Hypothalamus (tissue), 51 donors: Measurements from ENCODE around the gene SYNM.
A peak's percentile ranks its signal among the peaks of the same experiment; 100 is the strongest.
"Not testable (repeated sequence)": the region's sequence is repeated elsewhere in the genome, so short reads cannot be mapped to it uniquely, and the experiment has no call there.

Experiments used
- DNase-seq, 51 donors: peaks; one replicate each; lab custom pipeline; 2025; lab: John Stamatoyannopoulos, UW

The SYNM gene, protein sequence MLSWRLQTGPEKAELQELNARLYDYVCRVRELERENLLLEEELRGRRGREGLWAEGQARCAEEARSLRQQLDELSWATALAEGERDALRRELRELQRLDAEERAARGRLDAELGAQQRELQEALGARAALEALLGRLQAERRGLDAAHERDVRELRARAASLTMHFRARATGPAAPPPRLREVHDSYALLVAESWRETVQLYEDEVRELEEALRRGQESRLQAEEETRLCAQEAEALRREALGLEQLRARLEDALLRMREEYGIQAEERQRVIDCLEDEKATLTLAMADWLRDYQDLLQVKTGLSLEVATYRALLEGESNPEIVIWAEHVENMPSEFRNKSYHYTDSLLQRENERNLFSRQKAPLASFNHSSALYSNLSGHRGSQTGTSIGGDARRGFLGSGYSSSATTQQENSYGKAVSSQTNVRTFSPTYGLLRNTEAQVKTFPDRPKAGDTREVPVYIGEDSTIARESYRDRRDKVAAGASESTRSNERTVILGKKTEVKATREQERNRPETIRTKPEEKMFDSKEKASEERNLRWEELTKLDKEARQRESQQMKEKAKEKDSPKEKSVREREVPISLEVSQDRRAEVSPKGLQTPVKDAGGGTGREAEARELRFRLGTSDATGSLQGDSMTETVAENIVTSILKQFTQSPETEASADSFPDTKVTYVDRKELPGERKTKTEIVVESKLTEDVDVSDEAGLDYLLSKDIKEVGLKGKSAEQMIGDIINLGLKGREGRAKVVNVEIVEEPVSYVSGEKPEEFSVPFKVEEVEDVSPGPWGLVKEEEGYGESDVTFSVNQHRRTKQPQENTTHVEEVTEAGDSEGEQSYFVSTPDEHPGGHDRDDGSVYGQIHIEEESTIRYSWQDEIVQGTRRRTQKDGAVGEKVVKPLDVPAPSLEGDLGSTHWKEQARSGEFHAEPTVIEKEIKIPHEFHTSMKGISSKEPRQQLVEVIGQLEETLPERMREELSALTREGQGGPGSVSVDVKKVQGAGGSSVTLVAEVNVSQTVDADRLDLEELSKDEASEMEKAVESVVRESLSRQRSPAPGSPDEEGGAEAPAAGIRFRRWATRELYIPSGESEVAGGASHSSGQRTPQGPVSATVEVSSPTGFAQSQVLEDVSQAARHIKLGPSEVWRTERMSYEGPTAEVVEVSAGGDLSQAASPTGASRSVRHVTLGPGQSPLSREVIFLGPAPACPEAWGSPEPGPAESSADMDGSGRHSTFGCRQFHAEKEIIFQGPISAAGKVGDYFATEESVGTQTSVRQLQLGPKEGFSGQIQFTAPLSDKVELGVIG (N-terminal part only)

GRCh38 chr15:99104788-99105513 lies at the start of gene SYNM:
TSS of gene SYNM (plus strand) at chr15:99105080. CDS start at chr15:99105200, 120 bp downstream.
- DNase-seq: peak in 47 of 51 donors; percentile 31 to 93 (median 74)

GRCh38 chr15:99055555-99056134 lies 49.2 kb upstream of the SYNM start:
- no peak for DNase-seq

GRCh38 chr15:99057020-99057419 lies 47.9 kb upstream of the SYNM start:
- no peak for DNase-seq

DNA sequence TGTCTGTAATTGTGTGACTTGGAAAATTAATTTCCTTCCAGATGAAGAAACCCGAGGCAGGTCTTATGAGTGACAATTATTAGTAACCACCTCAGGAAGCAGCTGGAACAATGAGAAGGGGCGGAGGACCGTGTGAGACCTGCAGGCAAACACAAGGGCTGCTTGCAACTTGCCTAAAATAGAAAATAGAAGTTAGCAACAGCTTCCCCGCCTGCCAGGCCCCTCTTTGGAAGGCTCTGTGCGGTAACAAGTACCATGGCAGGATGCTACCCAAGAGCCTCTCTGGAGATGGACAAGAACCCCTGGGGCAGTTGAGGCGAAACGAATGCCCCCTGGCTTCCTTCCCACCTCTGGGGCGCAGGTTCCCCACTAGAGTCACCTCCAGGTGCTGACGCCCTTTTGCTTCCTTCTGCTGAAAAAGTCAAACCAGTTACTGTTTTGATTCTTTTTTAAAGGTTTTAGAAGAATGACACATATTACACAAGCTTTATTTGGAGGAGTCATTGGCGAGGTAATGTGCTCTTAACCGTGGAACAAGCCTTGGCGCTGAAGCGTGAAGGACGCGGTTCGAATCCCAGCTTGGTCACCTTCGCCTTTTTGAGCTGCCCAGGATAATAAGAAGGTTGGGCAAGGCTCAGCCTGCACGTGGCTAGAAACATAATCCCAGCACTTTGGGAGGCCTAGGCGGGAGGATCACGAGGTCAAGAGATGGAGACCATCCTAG lies 47.0 kb upstream of the SYNM start:
- DNase-seq: no peak

- DNase-seq: no peak
These were observed 46.4 kb upstream of the SYNM start for GRCh38 chr15:99058421-99058870.

DNA sequence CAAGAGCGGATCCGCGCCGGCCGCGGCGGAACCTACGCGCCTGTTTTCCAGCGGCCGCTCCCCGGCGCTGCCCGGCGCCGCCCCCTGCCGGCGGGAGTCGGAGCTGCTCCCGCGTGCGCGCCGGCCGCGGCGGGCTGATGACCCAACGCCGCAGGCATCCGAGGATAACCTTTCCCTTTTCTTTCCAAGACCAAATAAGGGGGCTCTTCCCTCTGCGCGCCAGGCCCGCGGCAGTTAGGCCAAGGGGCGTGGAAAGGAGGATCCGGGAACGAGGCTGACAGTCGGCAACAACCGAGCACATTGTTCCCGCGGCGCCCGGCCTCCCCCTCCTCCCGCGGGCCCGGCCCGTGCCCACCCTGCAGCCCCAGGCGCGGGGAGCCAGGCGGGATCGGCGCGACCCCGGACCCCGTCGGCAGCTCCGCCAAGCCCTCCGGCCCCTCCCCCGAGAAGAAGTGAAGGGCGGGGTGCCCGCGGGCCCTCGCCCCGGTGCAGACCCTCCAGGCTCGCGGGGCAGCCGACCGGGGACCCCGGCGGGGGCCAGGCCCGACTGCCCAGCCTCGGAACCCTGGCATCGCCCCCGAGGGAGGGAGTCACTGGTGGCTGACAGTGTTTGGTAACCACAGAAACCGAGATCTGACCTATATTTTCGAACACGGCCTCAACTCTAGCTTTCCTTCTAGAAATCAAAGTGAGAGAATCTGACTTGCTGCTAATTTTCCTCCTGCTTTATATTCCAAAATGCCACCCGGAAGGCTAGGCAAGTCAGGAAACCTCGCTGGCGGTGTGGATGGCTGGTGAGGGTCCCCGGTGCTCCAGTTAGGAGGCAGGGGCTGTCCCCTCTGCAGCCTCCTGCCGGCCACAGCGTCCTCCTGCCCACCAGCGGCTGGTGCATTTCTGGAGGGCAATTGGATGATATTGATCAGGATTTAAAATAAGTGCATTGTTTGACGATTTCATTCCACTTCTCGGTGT lies 45.6 kb upstream of the SYNM start:
- DNase-seq: peak in 41 of 51 donors; percentile 14 to 83 (median 47)

GRCh38 chr15:99060186-99060585 lies 44.7 kb upstream of the SYNM start:
- not testable (repeated sequence) for DNase-seq

DNA sequence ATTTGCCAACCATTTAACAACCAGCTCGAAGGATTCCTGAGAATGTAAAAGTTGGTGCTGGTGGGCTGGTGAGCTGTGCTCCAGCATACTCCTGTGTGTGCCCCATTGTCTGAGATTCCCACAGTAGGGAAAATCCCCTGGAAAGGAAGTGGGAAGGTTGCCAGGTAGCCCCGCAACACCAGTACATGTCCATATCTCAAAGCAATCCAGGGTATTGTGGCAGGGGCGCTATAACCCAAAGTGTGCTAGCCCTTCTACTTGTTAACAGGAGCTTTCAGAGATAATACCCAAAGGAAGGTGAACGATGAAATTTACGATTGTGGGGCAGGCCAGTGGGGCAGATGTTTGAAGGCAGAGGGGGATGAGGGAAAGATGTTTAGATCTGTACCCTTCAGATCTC lies 42.7 kb upstream of the SYNM start:
- no peak for DNase-seq

GRCh38 chr15:99068186-99068585 lies 36.7 kb upstream of the SYNM start:
- DNase-seq: no peak

GRCh38 chr15:99070208-99070607 lies 34.7 kb upstream of the SYNM start:
- no peak for DNase-seq

GRCh38 chr15:99071091-99071680 lies 33.7 kb upstream of the SYNM start:
- no peak for DNase-seq

DNA sequence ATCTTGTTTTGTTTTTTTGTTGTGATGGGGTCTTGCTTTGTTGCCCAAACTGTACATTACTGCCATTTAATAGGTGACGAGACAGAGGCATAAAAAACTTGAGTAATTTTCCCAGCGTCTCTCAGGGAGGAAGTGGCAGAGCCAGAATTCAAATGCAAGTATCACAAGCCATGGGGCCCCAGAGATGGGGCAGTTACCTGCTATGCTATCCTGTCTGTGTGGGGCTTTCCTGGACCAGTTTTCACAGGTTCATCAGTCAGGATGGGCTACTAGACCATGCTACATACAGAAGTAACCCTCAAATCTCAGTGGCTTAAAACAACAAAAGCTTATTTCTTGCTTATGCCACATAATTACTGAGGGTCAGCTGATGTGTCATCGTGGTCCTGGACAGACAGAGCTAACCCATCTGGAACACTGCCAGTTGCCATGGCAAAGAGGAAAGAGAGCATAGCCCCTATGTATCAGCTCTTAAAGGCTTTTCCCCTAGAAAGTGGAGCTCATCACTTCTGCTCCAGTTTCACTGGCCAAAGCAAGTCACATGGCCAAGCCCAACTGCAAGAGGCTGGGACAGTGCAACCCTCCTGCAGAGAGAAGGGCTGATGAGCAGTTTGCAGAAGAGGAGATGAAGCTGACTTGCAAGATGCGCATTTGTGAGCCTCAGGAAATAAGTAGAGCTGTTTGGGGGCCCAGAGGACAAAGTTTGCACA lies 31.7 kb upstream of the SYNM start:
- no peak for DNase-seq

DNA sequence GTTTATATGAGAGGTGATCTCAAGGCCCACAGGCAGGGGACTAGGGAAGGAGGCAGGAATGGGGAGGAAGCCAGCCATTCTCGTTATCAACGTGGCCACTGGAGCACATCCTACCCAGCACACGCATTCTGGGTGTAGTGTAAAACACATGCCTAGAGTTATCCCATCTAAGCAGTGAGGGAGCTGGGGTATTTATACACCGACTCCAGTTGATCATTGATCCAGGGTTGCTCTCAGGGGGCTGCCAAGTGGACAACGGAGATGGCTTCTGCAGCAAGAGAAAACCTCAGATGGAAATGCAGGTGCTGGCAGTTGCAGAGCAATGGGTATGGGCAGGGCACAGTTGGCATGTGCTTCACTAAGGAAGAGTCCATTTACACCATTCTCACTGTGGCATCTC lies 30.4 kb upstream of the SYNM start:
- DNase-seq: no peak

GRCh38 chr15:99075059-99075652 lies 29.7 kb upstream of the SYNM start:
- not testable (repeated sequence) for DNase-seq

- no peak for DNase-seq
These were observed 28.8 kb upstream of the SYNM start for GRCh38 chr15:99076109-99076508.
